Ascending aorta (tissue), 2 donors: ENCODE results near the gene ASXL1. TPM values are rescaled to one million over a fixed set of nuclear protein-coding genes. Genes with fewer than 3 reads are reported as not detected.

ENCODE experiments used
- DNase-seq, 2 donors: peaks; one replicate each; pipeline ENCODE4 v3.0.0-alpha.2; 2019; ENCODE audit warnings: low spot score in 2 of 2
- H3K27ac ChIP-seq, 2 donors: fragments of 200-600 bp; sonication (generic); one replicate each; pipeline ENCODE4 v1.5.1; 2016 to 2017; ENCODE audit warnings: mild to moderate bottlenecking in 1 of 2
- H3K27me3 ChIP-seq: fragments of 200-600 bp; sonication (generic); one replicate; pipeline ENCODE4 v1.5.1; 2017
- H3K36me3 ChIP-seq, 2 donors: fragments of 200-600 bp; sonication (generic); one replicate each; pipeline ENCODE4 v1.5.1; 2016
- H3K4me1 ChIP-seq, 2 donors: fragments of 200-600 bp; sonication (generic); one replicate each; pipeline ENCODE4 v1.5.1; 2016 to 2017; ENCODE audit warnings: mild to moderate bottlenecking in 1 of 2
- H3K4me3 ChIP-seq, 2 donors: fragments of 200-600 bp; sonication (generic); one replicate each; pipeline ENCODE4 v1.5.1; 2016 to 2017; ENCODE audit warnings: mild to moderate bottlenecking in 1 of 2
- H3K9me3 ChIP-seq, 2 donors: fragments of 200-600 bp; sonication (generic); one replicate each; pipeline ENCODE4 v1.5.1; 2016
- CTCF ChIP-seq, 3 experiments: fragments of 200-600 bp in 2 of 3; fragments of 450-650 bp in 1 of 3; sonication (generic) in 2 of 3; IDR thresholded peaks; one replicate each; pipeline ENCODE4 v1.5.1; 2016 to 2019; ENCODE audit warnings: antibody characterized with exemption in 3 of 3, mild to moderate bottlenecking in 1 of 3, moderate library complexity in 1 of 3
- intact Hi-C: fragments of 100-400 bp; cut with DNase I; formaldehyde crosslinking; loops from one replicate; pipeline ENCODE4 v1.15.1; 2023
- total RNA-seq: library from RNA; depleted of rRNA; stranded (reverse); fragments of >200 nt; gene quantifications from one replicate; pipeline ENCODE4 v1.1.0, GENCODE V29; 2016

The ASXL1 gene
- total RNA-seq, 1 donor from 2014 or later = 37.4 TPM

- Histone ChIP-seq H3K4me1 (no peaks in the 10 kb centered on the region), H3K36me3 (peaks cover 0 to 30% of the 10 kb centered on the region in 2 donors), H3K27me3 (no peaks in the 10 kb centered on the region), H3K4me3 (no peak overlapping the region), H3K9me3 (peaks cover 0 to 2% of the 10 kb centered on the region in 2 donors), H3K27ac (no peak overlapping the region)
- no peak for DNase-seq
- TF ChIP-seq CTCF (IDR thresholded peaks at IDR 0.05) = no peak
- intact Hi-C loops = no loop called here
Observed at GRCh38 chr20:32391003-32391402, 32.9 kb downstream of the ASXL1 start.

DNA sequence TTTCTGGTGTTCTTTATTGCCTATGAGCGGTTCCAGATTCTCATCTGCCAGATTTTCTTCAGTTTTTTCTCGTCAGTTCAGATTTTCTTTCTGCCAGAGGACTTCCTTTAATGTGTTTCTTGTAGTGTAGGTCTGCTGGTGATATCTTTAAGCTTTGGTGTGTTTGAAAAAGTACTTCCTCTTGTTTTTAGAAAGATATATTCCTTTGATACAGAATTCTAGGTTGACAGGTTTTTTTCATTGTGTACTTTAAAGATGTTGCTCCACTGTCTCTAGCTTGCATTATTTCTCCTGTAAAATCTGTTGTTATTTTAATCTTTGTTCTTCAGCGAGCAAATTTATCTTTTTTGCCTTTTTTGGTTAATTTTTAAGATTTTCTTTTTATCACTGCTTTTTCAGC, 36.9 kb downstream of the ASXL1 start:
- Histone ChIP-seq H3K27me3 (no peaks in the 10 kb centered on the region), H3K4me3 (no peak overlapping the region), H3K27ac (no peak overlapping the region), H3K9me3 (peaks cover 0 to 2% of the 10 kb centered on the region in 2 donors), H3K36me3 (peaks cover 0 to 30% of the 10 kb centered on the region in 2 donors), H3K4me1 (no peaks in the 10 kb centered on the region)
- no peak for DNase-seq
- no peak for TF ChIP-seq CTCF (IDR thresholded peaks at IDR 0.05)
- intact Hi-C loops = no loop called here

DNA sequence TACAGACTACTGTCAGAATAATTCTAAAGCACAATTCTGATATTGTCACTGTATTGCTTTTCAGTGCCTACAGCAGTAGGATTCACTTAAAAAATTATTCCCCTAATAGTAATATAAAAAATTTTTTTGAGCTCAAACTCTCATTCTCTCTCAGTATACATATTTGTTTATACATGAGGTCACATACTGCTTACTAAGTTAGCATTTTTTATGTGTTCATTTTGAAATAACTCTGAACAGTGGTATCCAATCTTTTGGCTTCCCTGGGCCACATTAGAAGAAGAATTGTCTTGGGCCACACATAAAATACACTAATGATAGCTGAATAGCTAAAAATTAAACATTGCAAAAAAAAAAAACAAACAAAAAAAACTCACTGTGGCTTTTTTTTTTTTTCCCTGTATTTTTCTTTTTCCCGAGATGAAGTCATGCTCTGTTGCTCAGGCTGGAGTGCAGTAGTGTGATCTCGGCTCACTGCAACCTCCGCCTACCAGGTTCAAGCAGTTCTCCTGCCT, 38.6 kb downstream of the ASXL1 start:
- no peak for DNase-seq
- Histone ChIP-seq H3K36me3 (peaks cover 0 to 18% of the 10 kb centered on the region in 2 donors), H3K27ac (no peak overlapping the region), H3K4me1 (no peaks in the 10 kb centered on the region), H3K9me3 (peaks cover 0 to 2% of the 10 kb centered on the region in 2 donors), H3K27me3 (no peaks in the 10 kb centered on the region), H3K4me3 (no peak overlapping the region)
- no peak for TF ChIP-seq CTCF (IDR thresholded peaks at IDR 0.05)
- intact Hi-C loops = no loop called here

DNA sequence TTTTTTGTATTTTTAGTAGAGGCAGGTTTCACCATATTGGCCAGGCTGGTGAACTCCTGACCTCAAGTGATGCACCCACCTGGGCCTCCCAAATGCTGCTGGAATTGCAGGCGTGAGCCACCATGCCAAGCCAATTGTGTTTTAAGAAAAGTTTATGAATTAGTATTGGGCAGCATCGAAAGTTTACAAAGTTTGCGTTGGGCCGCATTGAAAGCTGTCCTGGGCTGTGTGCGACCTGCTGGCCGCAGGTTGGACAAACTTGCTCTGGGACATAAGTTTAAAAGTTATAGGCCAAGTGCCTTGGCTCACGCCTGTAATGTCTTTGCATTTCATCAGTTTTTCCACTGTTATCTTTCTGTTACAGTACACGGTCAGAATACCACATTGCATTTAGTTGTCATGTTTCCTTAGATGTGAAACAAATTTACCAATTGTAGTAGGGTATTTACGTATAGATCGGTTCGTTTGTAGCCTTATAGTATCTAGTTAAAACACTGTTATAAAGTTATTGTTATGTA, 39.5 kb downstream of the ASXL1 start:
- Histone ChIP-seq H3K4me3 (no peak overlapping the region), H3K9me3 (peaks cover 0 to 2% of the 10 kb centered on the region in 2 donors)
- intact Hi-C loops = no loop called here

DNA sequence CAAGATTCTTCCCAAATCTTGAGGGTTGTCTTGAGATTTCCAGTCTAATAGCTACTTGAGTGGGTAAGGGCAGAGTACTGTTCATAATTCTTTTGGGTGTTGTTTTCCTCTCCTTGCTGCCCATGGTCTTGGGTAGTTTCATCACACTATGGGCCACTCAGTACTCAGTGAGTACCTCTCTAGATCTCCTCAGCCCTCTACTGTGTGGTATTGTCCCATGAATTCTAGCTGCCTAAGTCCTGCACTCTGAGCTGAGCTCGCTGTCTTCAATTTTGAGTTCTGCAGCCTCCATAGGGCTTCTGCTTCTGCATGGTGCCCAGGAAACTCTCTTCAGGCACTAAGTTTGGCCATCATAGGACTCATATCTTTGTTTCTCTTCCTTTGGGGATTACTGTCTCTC, 42.3 kb downstream of the ASXL1 start:
- intact Hi-C loops = no loop called here
- Histone ChIP-seq H3K27me3 (no peaks in the 10 kb centered on the region), H3K4me1 (no peaks in the 10 kb centered on the region), H3K36me3 (no peaks in the 10 kb centered on the region), H3K9me3 (no peaks in the 10 kb centered on the region), H3K27ac (no peak overlapping the region), H3K4me3 (no peak overlapping the region)
- TF ChIP-seq CTCF (IDR thresholded peaks at IDR 0.05) = no peak
- no peak for DNase-seq

More for the DNA sequence above, 39.5 kb downstream of the ASXL1 start:
- no peaks in the 10 kb centered on the region for H3K27me3 ChIP-seq
- no peak overlapping the region for H3K27ac ChIP-seq
- no peaks in the 10 kb centered on the region for H3K4me1 ChIP-seq
- no peak for TF ChIP-seq CTCF (IDR thresholded peaks at IDR 0.05)
- DNase-seq = no peak
- peaks cover 0 to 18% of the 10 kb centered on the region in 2 donors for H3K36me3 ChIP-seq

DNA sequence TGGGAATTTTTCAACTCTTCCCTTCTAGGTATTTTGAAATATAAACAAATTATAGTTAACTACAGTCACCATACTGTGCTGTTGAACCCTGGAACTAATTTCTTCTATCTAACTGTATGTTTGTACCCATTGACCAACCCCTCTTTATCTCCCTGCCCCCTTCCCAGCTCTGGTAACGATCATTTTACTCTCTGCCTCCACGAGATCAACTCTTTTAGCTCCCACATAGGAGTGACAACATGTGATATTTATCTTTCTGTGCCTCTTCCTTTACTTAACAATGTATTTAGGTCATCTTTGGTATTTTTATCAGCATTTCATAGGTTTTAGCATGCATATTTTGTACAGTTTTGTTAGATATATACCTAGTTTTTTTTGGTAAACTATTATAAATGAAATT, 45.9 kb downstream of the ASXL1 start:
- Histone ChIP-seq H3K4me1 (no peaks in the 10 kb centered on the region), H3K27me3 (no peaks in the 10 kb centered on the region), H3K36me3 (peaks cover 0 to 4% of the 10 kb centered on the region in 2 donors), H3K27ac (no peak overlapping the region), H3K4me3 (no peak overlapping the region), H3K9me3 (no peaks in the 10 kb centered on the region)
- intact Hi-C loops = no loop called here
- TF ChIP-seq CTCF (IDR thresholded peaks at IDR 0.05) = no peak
- no peak for DNase-seq
